Left ventricle myocardium inferior (tissue), 1 donor: ENCODE data around the gene MRPL41. TPM values are rescaled to one million over a fixed set of nuclear protein-coding genes. Genes with fewer than 3 reads are reported as not detected.

Experiments used
- DNase-seq: peaks from one replicate; pipeline ENCODE4 v3.0.0-alpha.2; 2020
- H3K27ac ChIP-seq: fragments of 200-600 bp; replicated peaks from 2 replicates; pipeline ENCODE4 v1.8.0; 2021
- H3K27me3 ChIP-seq: fragments of 200-600 bp; 2 replicates; pipeline ENCODE4 v1.8.0; 2021; ENCODE audit warnings: low read depth
- H3K36me3 ChIP-seq: fragments of 200-600 bp; 2 replicates; pipeline ENCODE4 v1.8.0; 2021
- H3K4me1 ChIP-seq: fragments of 200-600 bp; 2 replicates; pipeline ENCODE4 v1.8.0; 2021
- H3K4me3 ChIP-seq: fragments of 200-600 bp; 2 replicates; pipeline ENCODE4 v1.8.0; 2021; ENCODE audit warnings: mild to moderate bottlenecking, moderate library complexity
- H3K9me3 ChIP-seq: fragments of 200-600 bp; replicated peaks from 2 replicates; pipeline ENCODE4 v1.8.0; 2021
- CTCF ChIP-seq: fragments of 200-600 bp; IDR thresholded peaks from 2 replicates; pipeline ENCODE4 v1.8.0; 2021; ENCODE audit warnings: antibody characterized with exemption, mild to moderate bottlenecking, borderline replicate concordance
- intact Hi-C: fragments of 100-400 bp; cut with micrococcal nuclease; formaldehyde crosslinking; loops from one replicate; pipeline ENCODE4 v1.11.0; 2022
- total RNA-seq: library from RNA; stranded (reverse); fragmentation: NEBNext Ultra II Directional; extraction: Animal tissue kit (Norgen Biotek cat#: 25700); gene quantifications from one replicate; pipeline ENCODE4 v1.2.1, GENCODE V29; 2021
- donor health status: DM: no; HTN: yes; CAD: no; lungs with severe emphysema.

Gene MRPL41
- total RNA-seq, 1 donor from 2014 or later = 233 TPM

- intact Hi-C loops = no loop called here
- Histone ChIP-seq H3K9me3 (no peaks in the 10 kb centered on the region), H3K4me3 (peak overlapping the region; percentile 98), H3K4me1 (peaks cover 64% of the 10 kb centered on the region), H3K36me3 (peaks cover 37% of the 10 kb centered on the region), H3K27ac (peak overlapping the region; percentile 95), H3K27me3 (no peaks in the 10 kb centered on the region)
- DNase-seq = peak; percentile 32
- TF ChIP-seq CTCF = peak; percentile 45
These were observed 24.2 kb downstream of the MRPL41 start for GRCh38 chr9:137575716-137576411.

GRCh38 chr9:137578518-137579258, 27.0 kb downstream of the MRPL41 start, which contains the start of gene DPH7:
TSS of gene DPH7 (minus strand) at chr9:137578925. CDS start at chr9:137578777, 148 bp downstream.
- intact Hi-C loops = no loop called here
- H3K27ac ChIP-seq = peak within 1 kb of the TSS; percentile 95
- peak; percentile 97 for DNase-seq
- no peaks in the 10 kb centered on the region for H3K9me3 ChIP-seq
- H3K4me1 ChIP-seq = peaks cover 64% of the 10 kb centered on the region
- peak; percentile 97 for TF ChIP-seq CTCF
- no peaks in the 10 kb centered on the region for H3K27me3 ChIP-seq
- peak within 1 kb of the TSS; percentile 98 for H3K4me3 ChIP-seq
- H3K36me3 ChIP-seq = peaks cover 32% of the 10 kb centered on the region

GRCh38 chr9:137579259-137579604, 27.6 kb downstream of the MRPL41 start:
- Histone ChIP-seq H3K36me3 (peaks cover 27% of the 10 kb centered on the region), H3K27me3 (no peaks in the 10 kb centered on the region), H3K27ac (peak overlapping the region; percentile 95), H3K9me3 (no peaks in the 10 kb centered on the region), H3K4me3 (peak overlapping the region; percentile 98), H3K4me1 (peaks cover 59% of the 10 kb centered on the region)
- no peak for DNase-seq
- TF ChIP-seq CTCF = no peak
- intact Hi-C loops = no loop called here

- TF ChIP-seq CTCF = no peak
- no peak overlapping the region for H3K4me3 ChIP-seq
- no peak for DNase-seq
- intact Hi-C loops = no loop called here
- no peaks in the 10 kb centered on the region for H3K9me3 ChIP-seq
- H3K36me3 ChIP-seq = peaks cover 29% of the 10 kb centered on the region
- H3K27ac ChIP-seq = no peak overlapping the region
- peaks cover 47% of the 10 kb centered on the region for H3K4me1 ChIP-seq
- no peaks in the 10 kb centered on the region for H3K27me3 ChIP-seq
These were observed 28.7 kb downstream of the MRPL41 start for GRCh38 chr9:137580209-137580953.

GRCh38 chr9:137580954-137581322, 29.3 kb downstream of the MRPL41 start:
- DNase-seq = no peak

More at GRCh38 chr9:137580954-137581322, 29.3 kb downstream of the MRPL41 start:
- H3K4me1 ChIP-seq = peaks cover 42% of the 10 kb centered on the region
- H3K4me3 ChIP-seq = no peak overlapping the region
- no peak overlapping the region for H3K27ac ChIP-seq
- intact Hi-C loops = no loop called here
- H3K36me3 ChIP-seq = peaks cover 34% of the 10 kb centered on the region
- H3K9me3 ChIP-seq = no peaks in the 10 kb centered on the region
- H3K27me3 ChIP-seq = no peaks in the 10 kb centered on the region
- no peak for TF ChIP-seq CTCF
